Neural crest cell (in vitro differentiated cells): ENCODE results near the gene GSG1. TPM values are rescaled to one million over a fixed set of nuclear protein-coding genes. Genes with fewer than 3 reads are reported as not detected.

Source experiments
- DNase-seq: peaks from one replicate; pipeline ENCODE4 v3.0.0; 2021; ENCODE audit warnings: low read depth, mixed read lengths, low spot score
- H3K27ac Mint-ChIP-seq: one replicate; pipeline ENCODE4 v1.8.0; 2021; ENCODE audit warnings: mild to moderate bottlenecking, mixed read lengths; ENCODE audit not compliant: unreplicated experiment
- H3K27me3 Mint-ChIP-seq: 2 replicates; pipeline ENCODE4 v1.8.0; 2021; ENCODE audit warnings: low read depth, mild to moderate bottlenecking, mixed read lengths
- H3K36me3 Mint-ChIP-seq: 2 replicates; pipeline ENCODE4 v1.8.0; 2021; ENCODE audit warnings: low read depth, mild to moderate bottlenecking, mixed read lengths
- H3K4me1 Mint-ChIP-seq: 2 replicates; pipeline ENCODE4 v1.8.0; 2021; ENCODE audit warnings: mixed read lengths
- H3K4me3 Mint-ChIP-seq: one replicate; pipeline ENCODE4 v1.8.0; 2021; ENCODE audit warnings: mild to moderate bottlenecking, mixed read lengths
- H3K9me3 Mint-ChIP-seq: 2 replicates; pipeline ENCODE4 v1.8.0; 2021; ENCODE audit warnings: mixed read lengths
- total RNA-seq: library from RNA; stranded (reverse); gene quantifications from 2 replicates; pipeline ENCODE4 v1.2.1, GENCODE V29; 2021
- TF ChIP-seq, protein P1 (sequence below): fragments of 200-600 bp; sonication (generic); conservative IDR thresholded peaks from 2 replicates; pipeline ENCODE4 v1.5.0; 2021; ENCODE audit warnings: antibody characterized with exemption, mild to moderate bottlenecking

Gene GSG1
- total RNA-seq, 1 donor from 2014 or later: not detected

GRCh38 chr12:13112968-13113367 lies 9.5 kb upstream of the GSG1 start:
- Mint-ChIP-seq H3K27me3 (peaks cover 24% of the 10 kb centered on the region), H3K36me3 (peaks cover 3% of the 10 kb centered on the region), H3K9me3 (peaks cover 14% of the 10 kb centered on the region), H3K27ac (no peak overlapping the region), H3K4me3 (no peak overlapping the region), H3K4me1 (peaks cover 14% of the 10 kb centered on the region)
- TF ChIP-seq, protein P1, sequence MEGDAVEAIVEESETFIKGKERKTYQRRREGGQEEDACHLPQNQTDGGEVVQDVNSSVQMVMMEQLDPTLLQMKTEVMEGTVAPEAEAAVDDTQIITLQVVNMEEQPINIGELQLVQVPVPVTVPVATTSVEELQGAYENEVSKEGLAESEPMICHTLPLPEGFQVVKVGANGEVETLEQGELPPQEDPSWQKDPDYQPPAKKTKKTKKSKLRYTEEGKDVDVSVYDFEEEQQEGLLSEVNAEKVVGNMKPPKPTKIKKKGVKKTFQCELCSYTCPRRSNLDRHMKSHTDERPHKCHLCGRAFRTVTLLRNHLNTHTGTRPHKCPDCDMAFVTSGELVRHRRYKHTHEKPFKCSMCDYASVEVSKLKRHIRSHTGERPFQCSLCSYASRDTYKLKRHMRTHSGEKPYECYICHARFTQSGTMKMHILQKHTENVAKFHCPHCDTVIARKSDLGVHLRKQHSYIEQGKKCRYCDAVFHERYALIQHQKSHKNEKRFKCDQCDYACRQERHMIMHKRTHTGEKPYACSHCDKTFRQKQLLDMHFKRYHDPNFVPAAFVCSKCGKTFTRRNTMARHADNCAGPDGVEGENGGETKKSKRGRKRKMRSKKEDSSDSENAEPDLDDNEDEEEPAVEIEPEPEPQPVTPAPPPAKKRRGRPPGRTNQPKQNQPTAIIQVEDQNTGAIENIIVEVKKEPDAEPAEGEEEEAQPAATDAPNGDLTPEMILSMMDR: no peak
- no peak for DNase-seq

DNA sequence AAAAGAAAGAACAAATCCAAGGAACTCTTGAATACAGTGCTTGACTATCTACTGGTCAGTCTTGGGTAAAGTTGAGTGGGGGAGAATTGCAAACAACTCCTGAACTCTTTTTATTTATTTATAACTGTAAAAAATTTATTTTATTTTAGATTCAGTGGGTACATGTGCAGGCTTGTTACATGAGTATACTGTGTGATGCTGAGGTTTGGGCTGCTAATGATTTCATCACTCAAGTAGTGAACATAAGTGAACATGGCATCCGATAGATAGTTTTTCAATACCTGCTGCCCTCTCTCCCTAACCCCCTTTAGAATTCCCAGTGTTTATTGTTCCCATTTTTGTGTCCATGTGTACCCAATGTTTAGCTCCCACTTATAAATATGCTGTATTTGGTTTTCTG lies 3.2 kb upstream of the GSG1 start:
- no peak overlapping the region for H3K27ac Mint-ChIP-seq

DNA sequence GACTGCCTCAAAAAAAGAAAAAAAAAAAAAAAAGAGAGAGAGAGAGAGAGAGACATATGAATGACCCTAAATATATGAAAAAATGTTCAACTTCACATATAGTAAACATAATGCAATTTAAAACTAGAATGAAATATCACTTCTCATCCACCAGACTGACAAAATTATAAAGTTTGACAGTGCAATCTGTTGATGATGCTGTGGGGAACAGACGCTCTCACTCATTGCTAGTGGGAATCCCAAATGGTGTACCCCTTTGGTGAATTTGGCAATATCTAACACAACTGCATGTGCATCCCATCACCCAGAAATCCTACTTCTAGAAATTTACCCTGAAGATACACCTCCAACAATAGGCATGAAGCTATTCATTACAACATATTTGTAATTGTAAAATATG lies 2.3 kb upstream of the GSG1 start:
- H3K4me1 Mint-ChIP-seq: peaks cover 13% of the 10 kb centered on the region
- peaks cover 2% of the 10 kb centered on the region for H3K27me3 Mint-ChIP-seq
- H3K36me3 Mint-ChIP-seq: peaks cover 3% of the 10 kb centered on the region
- peaks cover 13% of the 10 kb centered on the region for H3K9me3 Mint-ChIP-seq
- no peak overlapping the region for H3K4me3 Mint-ChIP-seq
- H3K27ac Mint-ChIP-seq: no peak overlapping the region
- TF ChIP-seq, protein P1: no peak
- no peak for DNase-seq

More for the DNA sequence above, 3.2 kb upstream of the GSG1 start:
- TF ChIP-seq, protein P1: no peak
- no peak for DNase-seq
- no peak overlapping the region for H3K4me3 Mint-ChIP-seq
- peaks cover 2% of the 10 kb centered on the region for H3K27me3 Mint-ChIP-seq
- H3K36me3 Mint-ChIP-seq: peaks cover 3% of the 10 kb centered on the region
- peaks cover 9% of the 10 kb centered on the region for H3K4me1 Mint-ChIP-seq
- peaks cover 13% of the 10 kb centered on the region for H3K9me3 Mint-ChIP-seq

- Mint-ChIP-seq H3K36me3 (peaks cover 1% of the 10 kb centered on the region), H3K9me3 (peaks cover 11% of the 10 kb centered on the region), H3K4me3 (peak overlapping the region; percentile 66), H3K4me1 (peaks cover 25% of the 10 kb centered on the region), H3K27me3 (peaks cover 2% of the 10 kb centered on the region), H3K27ac (no peak overlapping the region)
- no peak for DNase-seq
- TF ChIP-seq, protein P1: no peak
Measured at GRCh38 chr12:13104409-13104808, 942 bp upstream of the GSG1 start.

GRCh38 chr12:13102461-13103195 lies 839 bp downstream of the GSG1 start:
- peaks cover 2% of the 10 kb centered on the region for H3K27me3 Mint-ChIP-seq

More at GRCh38 chr12:13102461-13103195, 839 bp downstream of the GSG1 start:
- H3K4me3 Mint-ChIP-seq: peak overlapping the region; percentile 35
- H3K36me3 Mint-ChIP-seq: no peaks in the 10 kb centered on the region
- peaks cover 42% of the 10 kb centered on the region for H3K4me1 Mint-ChIP-seq
- H3K9me3 Mint-ChIP-seq: no peaks in the 10 kb centered on the region
- TF ChIP-seq, protein P1: no peak
- H3K27ac Mint-ChIP-seq: no peak overlapping the region
- DNase-seq: no peak
